GM23338 (cell line): Measurements from ENCODE around the gene KIAA1671. TPM values are rescaled to one million over a fixed set of nuclear protein-coding genes. Genes with fewer than 3 reads are reported as not detected.

ENCODE experiments used
- ATAC-seq: fragments of 200-7000 bp; cut with Tn5 transposase; 3 replicates; pipeline ENCODE4 v1.9.1; 2020
- DNase-seq: peaks from one replicate; pipeline ENCODE4 v3.0.0-alpha.2; 2015; ENCODE audit warnings: low spot score
- H2AFZ ChIP-seq: fragments of 200-600 bp; sonication (generic); 2 replicates; pipeline ENCODE4 v1.8.0; 2016; ENCODE audit warnings: antibody characterized with exemption, mild to moderate bottlenecking, moderate library complexity
- H3F3A ChIP-seq: fragments of 200-600 bp; sonication (generic); replicated peaks from 2 replicates; pipeline ENCODE4 v1.8.0; 2017; ENCODE audit warnings: antibody characterized with exemption, mixed run types, low read depth
- H3K27ac ChIP-seq: fragments of 200-600 bp; sonication (generic); 2 replicates; pipeline ENCODE4 v1.6.1; 2016; ENCODE audit warnings: low read depth
- H3K27me3 ChIP-seq: fragments of 200-600 bp; sonication (generic); 2 replicates; pipeline ENCODE4 v1.8.0; 2016; ENCODE audit warnings: mild to moderate bottlenecking, mixed run types, moderate library complexity; ENCODE audit not compliant: insufficient read depth
- H3K36me3 ChIP-seq: fragments of 200-600 bp; sonication (generic); 2 replicates; pipeline ENCODE4 v1.8.0; 2016; ENCODE audit warnings: mild to moderate bottlenecking; ENCODE audit not compliant: insufficient read depth
- H3K4me1 ChIP-seq: fragments of 200-600 bp; sonication (generic); 2 replicates; pipeline ENCODE4 v1.8.0; 2016; ENCODE audit warnings: mild to moderate bottlenecking, moderate library complexity; ENCODE audit not compliant: insufficient read depth
- H3K4me2 ChIP-seq: fragments of 200-600 bp; sonication (generic); 2 replicates; pipeline ENCODE4 v1.7.1; 2017; ENCODE audit warnings: mixed run types
- H3K4me3 ChIP-seq: fragments of 200-600 bp; sonication (generic); 2 replicates; pipeline ENCODE4 v1.6.1; 2016; ENCODE audit warnings: mixed run types
- H3K79me2 ChIP-seq: fragments of 200-600 bp; sonication (generic); replicated peaks from 2 replicates; pipeline ENCODE4 v1.8.0; 2017; ENCODE audit warnings: mild to moderate bottlenecking; ENCODE audit not compliant: insufficient read depth
- H3K9me2 ChIP-seq: fragments of 200-600 bp; sonication (generic); 2 replicates; pipeline ENCODE4 v1.8.0; 2017; ENCODE audit not compliant: insufficient read depth
- H4K20me1 ChIP-seq: fragments of 200-600 bp; sonication (generic); replicated peaks from 2 replicates; pipeline ENCODE4 v1.8.0; 2017; ENCODE audit warnings: mild to moderate bottlenecking; ENCODE audit not compliant: insufficient read depth
- H3K27ac Mint-ChIP-seq: 2 replicates; pipeline ENCODE4 v1.8.0; 2020; ENCODE audit warnings: inconsistent platforms, mild to moderate bottlenecking, moderate library complexity, mixed read lengths
- H3K27me3 Mint-ChIP-seq: 3 replicates; pipeline ENCODE4 v1.8.0; 2022; ENCODE audit warnings: low read depth, mild to moderate bottlenecking, moderate library complexity, mixed read lengths, inconsistent platforms; ENCODE audit not compliant: insufficient read depth, poor library complexity
- H3K36me3 Mint-ChIP-seq: 3 replicates; pipeline ENCODE4 v1.8.0; 2021; ENCODE audit warnings: low read depth, mild to moderate bottlenecking, inconsistent platforms, moderate library complexity, mixed read lengths
- H3K4me1 Mint-ChIP-seq: 3 replicates; pipeline ENCODE4 v1.8.0; 2020; ENCODE audit warnings: mild to moderate bottlenecking, inconsistent platforms, mixed read lengths
- H3K4me3 Mint-ChIP-seq: 3 replicates; pipeline ENCODE4 v1.8.0; 2021; ENCODE audit warnings: moderate library complexity, mild to moderate bottlenecking, inconsistent platforms, mixed read lengths
- H3K9me3 Mint-ChIP-seq: 3 replicates; pipeline ENCODE4 v1.8.0; 2020; ENCODE audit warnings: moderate library complexity, mild to moderate bottlenecking, inconsistent platforms, mixed read lengths
- CREB1 ChIP-seq: fragments of 250-450 bp; sonication (Bioruptor Pico); IDR thresholded peaks from 2 replicates; pipeline ENCODE4 v1.5.0; 2020; ENCODE audit warnings: low read depth, mild to moderate bottlenecking, moderate library complexity
- CTCF ChIP-seq, 2 experiments: fragments of 200-600 bp in 1 of 2; sonication (generic) in 1 of 2; conservative IDR thresholded peaks; 2 replicates each; pipeline versions ENCODE4 v1.5.1 to v1.6.1; 2016 to 2017; ENCODE audit warnings: antibody characterized with exemption in 2 of 2, low read depth in 2 of 2, mild to moderate bottlenecking in 2 of 2, moderate library complexity in 1 of 2
- ETS1 ChIP-seq: IDR thresholded peaks from 2 replicates; pipeline ENCODE4 v1.6.1; 2016; ENCODE audit warnings: antibody characterized with exemption
- EZH2 ChIP-seq: fragments of 200-600 bp; sonication (generic); IDR thresholded peaks from one replicate; pipeline ENCODE4 v1.8.0; 2017; ENCODE audit warnings: antibody characterized with exemption, mild to moderate bottlenecking, low read depth; ENCODE audit not compliant: unreplicated experiment
- EZH2phosphoT487 ChIP-seq: fragments of 200-600 bp; sonication (generic); IDR thresholded peaks from one replicate; pipeline ENCODE4 v1.8.1; 2018; ENCODE audit warnings: antibody characterized with exemption; ENCODE audit not compliant: unreplicated experiment
- JUNB ChIP-seq: IDR thresholded peaks from one replicate; pipeline ENCODE4 v1.6.1; 2016; ENCODE audit warnings: antibody characterized with exemption; ENCODE audit not compliant: unreplicated experiment
- NANOG ChIP-seq: IDR thresholded peaks from 2 replicates; pipeline ENCODE4 v1.6.1; 2016; ENCODE audit warnings: antibody characterized with exemption, borderline replicate concordance
- POLR2AphosphoS5 ChIP-seq: IDR thresholded peaks from 2 replicates; pipeline ENCODE4 v1.6.1; 2016; ENCODE audit warnings: antibody characterized with exemption, low read depth
- REST ChIP-seq: IDR thresholded peaks from one replicate; pipeline ENCODE4 v1.6.1; 2018; ENCODE audit warnings: antibody characterized with exemption; ENCODE audit not compliant: unreplicated experiment
- STAT1 ChIP-seq: IDR thresholded peaks from one replicate; pipeline ENCODE4 v1.6.1; 2016; ENCODE audit warnings: antibody characterized with exemption; ENCODE audit not compliant: unreplicated experiment
- ZNF114 ChIP-seq: fragments of 250-450 bp; sonication (Bioruptor Pico); IDR thresholded peaks from 2 replicates; pipeline ENCODE4 v1.5.0; 2020; ENCODE audit warnings: mild to moderate bottlenecking, moderate library complexity
- ZNF331 ChIP-seq: fragments of 250-450 bp; sonication (Bioruptor Pico); IDR thresholded peaks from 2 replicates; pipeline ENCODE4 v1.5.0; 2020; ENCODE audit warnings: low read depth, mild to moderate bottlenecking, moderate library complexity
- polyA plus RNA-seq: library from polyadenylated mRNA; unstranded; fragments of >200 nt; fragmentation: Nextera tagmentation; extraction: Ambion mirVana; gene quantifications from 2 replicates; pipeline ENCODE4 v1.2.1, GENCODE V29; 2016
- total RNA-seq: library from RNA; depleted of rRNA; stranded (reverse); fragments of >200 nt; shearing (Covaris generic); gene quantifications from 2 replicates; pipeline ENCODE4 v1.2.3, GENCODE V29; 2014

Gene KIAA1671
- total and polyA plus RNA-seq, 2 experiments from 2014 or later, result 6.1 to 27.2 TPM

GRCh38 chr22:25174888-25175411 lies 222.4 kb downstream of the KIAA1671 start:
- Histone ChIP-seq H3K9me2 (no peaks in the 10 kb centered on the region), H3K4me1 (no peaks in the 10 kb centered on the region; the same call in 1 of the 2 replicates), H2AFZ (no peak overlapping the region), H3K79me2 (no peaks in the 10 kb centered on the region), H3K4me3 (no peak overlapping the region), H4K20me1 (0 out of 2 replicates have a peak, but pooled peaks cover 5% of the 10 kb centered on the region), H3K27ac (no peak overlapping the region), H3K4me2 (no peak overlapping the region), H3K27me3 (no peaks in the 10 kb centered on the region), H3F3A (no peaks in the 10 kb centered on the region), H3K36me3 (no peaks in the 10 kb centered on the region)
- H3K27ac Mint-ChIP-seq, result no peak overlapping the region
- TF ChIP-seq ETS1 (no peak), EZH2phosphoT487 (no peak), ZNF331 (CRISPR knock-in tag) (no peak), CREB1 (CRISPR knock-in tag) (no peak)
- peaks cover 13% of the 10 kb centered on the region for H3K4me1 Mint-ChIP-seq
- H3K27me3 Mint-ChIP-seq, result peaks cover 9% of the 10 kb centered on the region
- DNase-seq (no peak), ATAC-seq (no peak; the same call in 2 of the 3 replicates)
- H3K9me3 Mint-ChIP-seq, result peaks cover 7% of the 10 kb centered on the region
- peaks cover 19% of the 10 kb centered on the region for H3K36me3 Mint-ChIP-seq
- H3K4me3 Mint-ChIP-seq, result no peak overlapping the region

GRCh38 chr22:25176175-25176574 lies 223.7 kb downstream of the KIAA1671 start:
- Histone ChIP-seq H3K27ac (no peak overlapping the region), H2AFZ (no peak overlapping the region), H3K27me3 (no peaks in the 10 kb centered on the region), H3K9me2 (no peaks in the 10 kb centered on the region), H3K4me3 (no peak overlapping the region), H3K79me2 (no peaks in the 10 kb centered on the region), H3K36me3 (no peaks in the 10 kb centered on the region), H3K4me2 (no peak overlapping the region), H3F3A (no peaks in the 10 kb centered on the region), H4K20me1 (0 out of 2 replicates have a peak, but pooled peaks cover 5% of the 10 kb centered on the region), H3K4me1 (no peaks in the 10 kb centered on the region; the same call in 1 of the 2 replicates)
- H3K4me3 Mint-ChIP-seq, result no peak overlapping the region
- H3K4me1 Mint-ChIP-seq, result peaks cover 13% of the 10 kb centered on the region
- peaks cover 9% of the 10 kb centered on the region for H3K9me3 Mint-ChIP-seq
- TF ChIP-seq CTCF (conservative IDR thresholded peaks at IDR 0.05; ENCODE audit: low read depth in 2 of 2) (no peak), EZH2phosphoT487 (no peak), ZNF114 (CRISPR knock-in tag) (no peak), EZH2 (no peak), POLR2AphosphoS5 (no peak), STAT1 (no peak), CREB1 (CRISPR knock-in tag) (no peak), REST (no peak), NANOG (no peak), JUNB (no peak)
- peaks cover 9% of the 10 kb centered on the region for H3K27me3 Mint-ChIP-seq
- no peak overlapping the region for H3K27ac Mint-ChIP-seq
- DNase-seq (no peak), ATAC-seq (no peak)
- peaks cover 22% of the 10 kb centered on the region for H3K36me3 Mint-ChIP-seq
